Loucy (cell line): Measurements from ENCODE around the gene ZNF668.

Experiments
- H2AFZ ChIP-seq: fragments of 200-600 bp; sonication (generic); 2 replicates; pipeline ENCODE4 v1.6.0; 2016; ENCODE audit warnings: antibody characterized with exemption, mild to moderate bottlenecking, low read length, moderate library complexity
- H3F3A ChIP-seq: fragments of 200-600 bp; 2 replicates; pipeline ENCODE4 v1.6.0; 2016; ENCODE audit warnings: antibody characterized with exemption, low read depth, mild to moderate bottlenecking
- H3K27me3 ChIP-seq: fragments of 200-600 bp; sonication (generic); 2 replicates; pipeline ENCODE4 v1.6.1; 2014; ENCODE audit warnings: low read length, mild to moderate bottlenecking; ENCODE audit not compliant: insufficient read depth, poor library complexity, severe bottlenecking
- H3K36me3 ChIP-seq: fragments of 200-600 bp; sonication (generic); 2 replicates; pipeline ENCODE4 v1.6.1; 2016; ENCODE audit warnings: low read length; ENCODE audit not compliant: insufficient read depth
- H3K4me1 ChIP-seq: fragments of 200-600 bp; sonication (generic); 2 replicates; pipeline ENCODE4 v1.5.1; 2014; ENCODE audit warnings: low read length, mild to moderate bottlenecking; ENCODE audit not compliant: insufficient read depth, poor library complexity, severe bottlenecking
- H3K4me2 ChIP-seq: fragments of 200-600 bp; sonication (generic); 2 replicates; pipeline ENCODE4 v1.6.0; 2014; ENCODE audit warnings: antibody characterized with exemption, low read length, low read depth, mild to moderate bottlenecking; ENCODE audit not compliant: poor library complexity, severe bottlenecking
- H3K4me3 ChIP-seq: fragments of 200-600 bp; sonication (generic); 2 replicates; pipeline ENCODE4 v1.5.1; 2014; ENCODE audit warnings: low read length, mild to moderate bottlenecking, mixed read lengths; ENCODE audit not compliant: poor library complexity, severe bottlenecking
- H3K79me2 ChIP-seq: fragments of 200-600 bp; sonication (generic); 2 replicates; pipeline ENCODE4 v1.6.1; 2014; ENCODE audit warnings: low read length; ENCODE audit not compliant: insufficient read depth
- H3K9ac ChIP-seq: fragments of 200-600 bp; sonication (generic); 2 replicates; pipeline ENCODE4 v1.6.0; 2014; ENCODE audit warnings: mild to moderate bottlenecking, low read depth, low read length, moderate library complexity; ENCODE audit not compliant: poor library complexity, severe bottlenecking
- H3K9me2 ChIP-seq: fragments of 200-600 bp; sonication (generic); replicated peaks from 2 replicates; pipeline ENCODE4 v1.6.1; 2016; ENCODE audit warnings: low read depth, low read length, mixed read lengths
- H3K9me3 ChIP-seq: fragments of 200-600 bp; sonication (generic); 2 replicates; pipeline ENCODE4 v1.6.1; 2014; ENCODE audit warnings: mild to moderate bottlenecking, antibody characterized with exemption, low read length, low read depth; ENCODE audit not compliant: insufficient read depth
- H4K20me1 ChIP-seq: fragments of 200-600 bp; sonication (generic); 2 replicates; pipeline ENCODE4 v1.6.0; 2014; ENCODE audit warnings: antibody characterized with exemption, low read length, mild to moderate bottlenecking; ENCODE audit not compliant: insufficient read depth, poor library complexity, severe bottlenecking
- CTCF ChIP-seq: fragments of 200-600 bp; sonication (generic); conservative IDR thresholded peaks from 2 replicates; pipeline ENCODE4 v1.5.1; 2014; ENCODE audit warnings: mild to moderate bottlenecking, antibody characterized with exemption, low read length
- EZH2phosphoT487 ChIP-seq: fragments of 200-600 bp; IDR thresholded peaks from 2 replicates; pipeline ENCODE4 v1.6.1; 2018; ENCODE audit warnings: antibody characterized with exemption, mild to moderate bottlenecking, moderate library complexity, borderline replicate concordance

The ZNF668 gene

GRCh38 chr16:31063495-31063842, 10.6 kb downstream of the ZNF668 start:
- Histone ChIP-seq H3K4me3 (no peak overlapping the region), H3K4me1 (peaks cover 24% of the 10 kb centered on the region), H3K9ac (no peak overlapping the region), H3K79me2 (peaks cover 27% of the 10 kb centered on the region; the same call in 1 of the 2 replicates), H2AFZ (no peak overlapping the region), H4K20me1 (peaks cover 8% of the 10 kb centered on the region), H3K27me3 (no peaks in the 10 kb centered on the region), H3K9me3 (no peaks in the 10 kb centered on the region), H3K4me2 (peak overlapping the region; percentile 75), H3K9me2 (no peaks in the 10 kb centered on the region), H3F3A (0 out of 2 replicates have a peak, but pooled peaks cover 5% of the 10 kb centered on the region), H3K36me3 (peaks cover 36% of the 10 kb centered on the region; the same call in 1 of the 2 replicates)
- TF ChIP-seq EZH2phosphoT487 = no peak
- TF ChIP-seq CTCF = no peak

GRCh38 chr16:31061813-31062440, 12.1 kb downstream of the ZNF668 start:
- Histone ChIP-seq H2AFZ (no peak overlapping the region), H3K36me3 (peaks cover 36% of the 10 kb centered on the region; the same call in 1 of the 2 replicates), H3K9me2 (no peaks in the 10 kb centered on the region), H3K9me3 (no peaks in the 10 kb centered on the region), H3K79me2 (peaks cover 14% of the 10 kb centered on the region; the same call in 1 of the 2 replicates), H3K4me1 (peaks cover 24% of the 10 kb centered on the region), H3F3A (0 out of 2 replicates have a peak, but pooled peaks cover 5% of the 10 kb centered on the region), H3K4me2 (no peak overlapping the region), H3K4me3 (no peak overlapping the region), H3K27me3 (no peaks in the 10 kb centered on the region), H4K20me1 (peaks cover 4% of the 10 kb centered on the region), H3K9ac (no peak overlapping the region)
- TF ChIP-seq CTCF (no peak), EZH2phosphoT487 (no peak)

GRCh38 chr16:31061126-31061812, 12.8 kb downstream of the ZNF668 start:
- Histone ChIP-seq H3K9me3 (no peaks in the 10 kb centered on the region), H3F3A (0 out of 2 replicates have a peak, but pooled peaks cover 5% of the 10 kb centered on the region), H4K20me1 (peaks cover 3% of the 10 kb centered on the region), H3K4me1 (peaks cover 24% of the 10 kb centered on the region), H3K4me2 (no peak overlapping the region), H2AFZ (no peak overlapping the region), H3K4me3 (no peak overlapping the region), H3K27me3 (no peaks in the 10 kb centered on the region), H3K79me2 (peaks cover 8% of the 10 kb centered on the region; the same call in 1 of the 2 replicates), H3K36me3 (peaks cover 36% of the 10 kb centered on the region; the same call in 1 of the 2 replicates), H3K9me2 (no peaks in the 10 kb centered on the region), H3K9ac (no peak overlapping the region)
- TF ChIP-seq EZH2phosphoT487 = no peak
- TF ChIP-seq CTCF = no peak
